Activated CD4-positive, alpha-beta T cell treated with anti-CD3 and anti-CD28 coated beads for 4 hours (primary cell): Measurements from ENCODE around the gene ZNF407.

Experiments used
- DNase-seq, 2 donors: peaks; one replicate each; pipeline ENCODE4 v3.0.0-alpha.2; 2020

Gene ZNF407

DNA sequence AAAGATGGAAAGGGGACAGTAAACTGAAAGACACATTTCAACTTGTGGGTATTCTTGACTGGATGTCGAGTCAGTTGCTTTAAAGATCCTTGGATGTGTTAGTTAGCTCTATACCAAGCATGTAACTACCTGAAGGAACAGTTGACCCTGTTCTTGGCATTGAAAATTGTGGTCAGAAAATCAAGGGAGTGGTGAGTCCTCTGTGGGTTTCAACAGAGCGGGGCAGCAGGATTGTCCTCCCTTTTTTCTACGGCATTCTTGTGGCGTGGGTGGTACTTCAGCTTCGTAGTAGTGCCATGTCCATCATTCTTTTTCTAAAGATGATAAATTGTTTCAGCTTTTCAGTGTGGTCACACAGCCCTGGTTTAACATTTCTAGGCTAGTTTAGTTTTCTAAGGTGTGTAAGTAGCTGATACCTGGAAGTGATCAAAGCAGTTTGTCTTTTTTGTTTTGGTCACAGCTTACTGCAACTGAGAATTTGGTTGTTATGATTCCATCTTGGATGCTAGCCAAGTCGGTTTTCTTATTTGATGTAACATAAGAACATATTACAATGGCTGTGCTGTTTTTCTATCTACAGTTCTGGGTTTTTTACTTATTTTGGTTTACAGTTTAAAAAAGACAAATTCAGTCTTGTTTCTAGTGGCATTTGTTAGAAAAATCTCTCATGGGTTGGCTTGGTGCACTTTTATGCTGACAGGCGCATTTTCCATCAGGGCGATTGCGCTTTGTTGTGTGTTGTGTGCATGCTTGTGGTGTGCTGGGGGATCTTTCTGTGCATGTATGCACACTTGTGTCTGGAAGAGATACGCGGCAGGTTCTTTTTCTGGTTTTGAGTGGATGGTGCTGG, 84.7 kb downstream of the ZNF407 start:
- no peak for DNase-seq

DNA sequence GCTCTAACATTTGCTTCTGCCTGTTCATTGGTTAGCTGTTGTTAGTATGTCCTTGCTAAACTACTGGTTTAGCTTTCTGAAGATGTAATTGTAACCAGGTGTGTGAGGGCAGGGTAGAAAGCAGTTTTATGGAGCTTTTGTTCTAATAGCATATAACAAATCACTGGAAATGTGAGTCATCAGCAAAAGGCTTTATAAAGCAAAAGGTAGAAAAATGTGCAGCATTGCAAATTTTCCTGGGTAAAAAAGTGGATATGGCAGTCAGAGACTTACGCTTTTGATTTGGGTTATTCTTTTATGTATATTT, 85.3 kb downstream of the ZNF407 start:
- no peak for DNase-seq

DNA sequence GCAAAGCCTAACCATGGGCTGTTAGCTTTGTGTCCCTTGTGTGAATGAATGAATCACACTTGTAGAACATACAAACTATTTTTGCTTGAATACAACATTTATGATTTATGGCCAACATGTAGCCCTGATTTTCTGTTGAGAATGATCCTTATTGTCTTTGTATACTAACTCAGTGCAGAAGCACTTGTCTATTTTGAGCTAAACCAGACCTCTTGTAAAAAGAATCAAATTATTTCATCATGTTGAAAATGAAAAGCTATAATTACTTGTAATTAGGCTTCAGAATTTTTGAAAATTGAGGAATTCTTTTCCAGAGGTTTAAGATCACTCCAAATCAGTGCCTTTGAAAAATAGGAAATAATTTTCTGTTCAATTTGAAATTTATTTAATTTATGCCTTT, 85.9 kb downstream of the ZNF407 start:
- DNase-seq = no peak

DNA sequence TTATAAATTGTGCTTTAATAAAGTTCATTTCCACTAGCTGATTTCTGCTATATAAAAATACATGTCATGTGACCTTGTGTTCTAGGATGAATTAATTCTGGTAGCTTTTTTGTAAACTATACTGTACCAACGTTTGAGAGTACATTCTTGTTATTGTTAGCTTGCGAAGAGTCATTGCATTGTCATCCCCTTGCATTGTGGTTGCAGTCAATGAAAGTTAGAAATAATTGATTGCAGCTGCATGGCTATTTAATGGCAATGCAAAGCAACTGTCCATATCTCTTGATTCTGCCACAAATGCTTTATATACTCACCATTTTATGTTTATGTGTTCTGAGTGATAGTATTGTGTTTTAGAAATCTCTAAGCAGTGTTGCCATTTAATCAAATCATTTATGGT, 91.6 kb downstream of the ZNF407 start:
- DNase-seq = no peak

DNA sequence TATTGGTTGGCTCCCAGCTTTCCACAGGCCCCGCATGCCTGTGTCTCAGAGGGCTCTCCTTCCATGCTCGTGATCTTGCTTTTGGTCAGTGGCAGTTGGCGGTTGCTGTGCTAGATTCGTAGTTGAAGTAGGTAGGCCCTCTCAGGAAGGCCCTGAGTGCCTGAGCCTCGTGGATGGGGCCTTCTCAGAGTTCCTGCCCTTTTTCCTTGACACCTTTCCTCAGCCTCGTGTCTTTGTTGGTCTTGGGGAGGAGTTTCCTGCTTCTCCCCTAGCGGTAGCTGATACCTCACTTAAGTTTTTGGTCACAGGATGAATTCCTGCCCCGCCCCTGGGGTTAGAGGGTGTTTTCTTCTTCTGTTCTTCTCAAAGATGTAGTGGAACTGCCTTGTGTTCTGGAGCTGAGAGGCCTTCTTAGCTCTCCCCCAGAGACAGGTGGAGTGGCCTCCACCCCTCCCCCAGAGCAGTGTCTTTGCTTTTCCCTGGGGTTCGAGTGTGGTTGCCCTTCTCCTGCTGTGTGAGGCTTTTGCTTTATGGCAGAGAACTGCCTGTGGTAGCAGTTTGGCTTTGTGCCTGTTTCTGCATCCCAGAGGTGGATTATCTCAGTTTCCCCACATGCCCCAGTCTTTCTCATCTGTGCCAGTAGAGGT, 94.8 kb downstream of the ZNF407 start:
- DNase-seq = no peak

DNA sequence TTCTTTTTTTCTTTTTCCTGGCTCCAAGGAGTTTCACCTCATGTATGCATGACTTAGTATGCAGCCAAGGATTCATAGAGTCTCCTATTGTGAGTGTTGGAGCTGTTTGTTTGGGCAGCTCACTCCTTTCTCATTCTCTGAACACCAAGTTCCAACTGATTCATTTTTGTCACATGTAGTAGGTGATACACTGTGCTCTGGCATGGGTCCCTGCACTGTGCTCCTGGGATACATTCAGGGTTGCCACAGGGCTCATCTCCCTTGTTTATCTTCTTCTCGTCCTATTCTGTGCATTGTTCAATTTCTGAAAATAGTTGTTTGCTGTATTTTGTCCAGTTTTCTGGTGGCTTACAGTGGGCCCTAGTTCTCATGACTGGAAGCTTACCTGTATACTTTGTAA, 96.8 kb downstream of the ZNF407 start:
- DNase-seq = no peak

DNA sequence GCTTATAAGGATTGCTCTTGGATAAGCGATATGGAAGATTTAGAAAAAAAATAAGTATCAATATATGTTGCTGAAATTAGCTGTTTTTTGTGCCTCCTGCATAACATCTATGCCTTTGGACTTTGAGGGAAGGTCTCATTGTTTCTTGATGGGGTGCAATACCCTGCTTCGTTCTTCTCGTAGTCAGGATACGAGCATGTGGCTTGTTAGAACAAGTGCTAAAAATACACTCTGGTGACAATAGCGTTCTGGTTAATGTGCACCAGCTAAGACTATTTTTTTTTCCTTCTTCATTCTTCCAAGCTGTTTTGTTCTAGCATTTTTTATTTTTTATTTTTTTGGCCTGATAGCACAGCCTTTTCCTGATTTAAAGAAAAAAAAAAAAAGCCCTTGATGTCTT, 97.5 kb downstream of the ZNF407 start:
- DNase-seq = no peak

DNA sequence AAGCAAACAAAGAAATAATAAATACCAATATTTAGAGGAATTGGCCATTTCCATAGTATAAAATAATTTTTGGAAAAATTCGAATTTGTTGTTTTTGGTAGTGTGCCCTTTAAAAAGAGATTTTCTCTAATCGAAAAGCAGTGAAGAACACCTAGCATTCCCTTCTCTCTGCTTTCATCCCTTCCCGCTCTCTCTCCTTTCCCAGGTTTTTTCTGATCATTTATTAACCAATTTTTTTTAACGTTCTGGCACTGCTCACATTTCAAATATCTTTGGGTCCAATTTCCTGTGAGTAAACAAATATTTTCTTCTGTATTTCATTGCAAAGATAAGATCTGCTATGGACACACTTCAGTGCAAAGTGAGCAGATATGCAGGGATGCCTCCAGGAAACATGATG, 101.2 kb downstream of the ZNF407 start:
- no peak for DNase-seq

DNA sequence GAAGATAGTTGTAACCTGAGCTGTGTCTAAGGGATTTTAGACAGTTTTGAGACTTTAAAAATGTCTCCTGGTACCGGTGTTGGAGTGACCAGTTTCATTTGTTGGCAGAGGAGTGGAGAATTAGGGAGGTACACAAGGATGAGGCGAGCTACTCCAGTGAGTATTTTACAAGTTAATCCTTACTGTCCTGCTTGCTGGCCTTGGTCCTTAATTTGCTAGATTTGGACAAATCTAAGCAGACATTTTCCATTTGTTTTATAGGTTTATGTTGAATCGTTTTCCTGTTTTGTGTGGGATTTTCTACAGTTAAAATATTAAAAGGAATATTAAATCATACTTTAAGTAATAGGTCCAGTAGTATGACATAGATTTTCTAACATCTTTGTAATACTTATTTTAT, 101.8 kb downstream of the ZNF407 start:
- DNase-seq = no peak

DNA sequence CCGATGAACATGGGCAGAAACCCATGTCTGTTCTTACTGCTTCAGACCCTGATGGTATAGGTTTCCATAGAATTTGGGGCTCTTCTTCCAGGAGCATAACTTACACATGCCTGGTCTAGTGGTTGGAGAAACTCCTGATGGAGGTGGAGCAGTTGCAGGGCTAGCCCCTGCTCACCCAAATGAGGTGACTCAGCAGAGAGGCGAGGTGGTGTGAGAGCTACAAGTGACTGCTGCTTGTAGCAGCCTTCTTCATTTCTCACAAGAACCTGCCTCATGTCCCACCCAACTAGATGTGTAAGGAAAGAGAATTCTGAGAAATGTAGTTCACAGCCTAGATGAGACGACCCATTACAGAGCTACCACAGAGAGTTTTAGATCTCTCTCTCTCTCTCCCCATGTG, 105.3 kb downstream of the ZNF407 start:
- DNase-seq = no peak

DNA sequence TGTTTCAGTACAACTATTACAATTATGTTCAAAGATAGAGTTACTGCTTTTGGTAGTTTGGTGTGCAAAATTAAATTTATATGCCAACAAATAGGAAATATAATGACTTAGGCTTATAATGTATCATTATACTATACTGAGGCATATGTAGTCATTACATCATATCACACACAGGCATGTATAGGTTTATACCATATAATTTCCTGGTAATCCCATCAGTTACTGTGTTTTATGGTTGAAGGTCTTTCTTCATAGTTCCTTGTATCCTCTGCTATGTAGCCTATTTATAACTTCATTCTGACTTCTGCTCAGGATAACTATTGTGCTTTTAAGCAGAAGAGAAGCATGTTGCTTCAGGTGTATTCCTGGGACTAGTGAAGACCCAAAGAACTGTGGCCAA, 110.5 kb downstream of the ZNF407 start:
- DNase-seq = no peak

DNA sequence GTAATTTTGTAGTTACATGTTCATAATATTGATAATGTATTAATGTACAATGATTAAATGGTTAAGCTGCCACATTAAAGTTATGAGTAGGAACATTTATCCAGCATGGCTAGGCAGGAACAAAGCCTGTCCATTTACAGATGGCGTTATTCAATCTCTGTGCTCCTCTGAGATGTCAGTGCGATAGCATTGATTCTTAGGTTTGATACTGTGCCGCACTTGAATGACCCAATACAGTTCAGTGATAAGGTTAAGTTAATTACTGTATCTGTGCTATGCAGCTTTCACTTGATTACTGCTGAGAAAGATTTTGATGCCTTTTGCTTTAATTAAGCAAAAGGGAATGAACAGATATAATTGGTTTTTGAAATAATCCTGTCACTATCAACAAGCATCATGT, 111.8 kb downstream of the ZNF407 start:
- DNase-seq = no peak

DNA sequence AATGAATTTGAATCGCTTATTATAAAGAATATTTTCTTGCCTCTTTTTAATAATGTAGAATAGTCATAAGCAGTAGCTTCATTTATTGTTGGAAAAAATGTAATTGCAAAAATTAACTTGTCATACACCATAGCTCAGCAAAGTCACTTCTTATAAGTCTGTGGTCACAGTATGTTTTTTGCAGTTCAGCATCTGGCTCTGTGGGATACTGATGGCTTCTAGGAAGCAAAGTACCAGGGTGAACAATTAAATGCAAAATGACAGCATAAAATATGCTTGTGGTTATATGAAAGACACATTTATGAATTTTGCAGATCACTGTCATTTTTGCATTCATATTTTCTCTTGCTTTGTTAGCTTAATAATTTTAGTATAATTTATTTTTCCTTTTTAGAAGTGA, 116.5 kb downstream of the ZNF407 start:
- no peak for DNase-seq

DNA sequence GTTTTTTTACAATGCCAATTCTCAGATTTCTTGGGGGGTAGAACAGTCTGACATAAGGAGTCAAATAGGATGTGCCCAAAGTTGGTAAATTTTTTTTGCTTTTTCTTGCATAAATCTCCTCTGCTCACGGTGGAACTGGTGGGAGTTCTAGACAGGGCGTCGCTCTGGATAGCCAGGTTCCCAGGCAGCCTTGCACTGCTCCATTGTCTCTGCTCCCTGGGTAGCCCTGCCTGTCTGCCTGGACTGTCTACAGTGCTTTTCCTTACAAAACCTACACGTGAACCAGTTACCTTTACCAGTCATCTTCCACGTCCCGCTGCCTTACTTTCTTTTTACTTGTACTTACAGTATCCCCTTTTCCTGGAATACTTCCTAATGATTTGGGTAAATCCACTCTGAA, 117.1 kb downstream of the ZNF407 start:
- no peak for DNase-seq

DNA sequence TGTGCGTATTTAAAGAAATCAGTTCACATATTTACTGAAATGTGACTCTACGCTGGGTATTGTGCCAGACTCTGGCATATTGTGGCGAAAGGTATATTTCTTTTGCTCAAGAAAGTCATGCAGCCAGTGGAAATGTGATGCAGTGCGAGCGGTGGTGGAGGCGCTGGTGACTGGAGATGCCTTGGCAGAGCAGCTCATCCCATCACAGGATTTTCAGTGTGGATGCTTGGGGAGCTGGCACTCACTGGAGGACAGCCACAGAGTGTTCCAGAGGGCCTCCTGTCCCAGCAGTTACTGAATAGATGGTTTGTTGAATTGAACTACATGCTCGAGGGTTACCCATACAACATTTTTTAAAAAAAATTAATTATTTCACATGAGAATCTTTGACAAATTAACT, 117.6 kb downstream of the ZNF407 start:
- no peak for DNase-seq

DNA sequence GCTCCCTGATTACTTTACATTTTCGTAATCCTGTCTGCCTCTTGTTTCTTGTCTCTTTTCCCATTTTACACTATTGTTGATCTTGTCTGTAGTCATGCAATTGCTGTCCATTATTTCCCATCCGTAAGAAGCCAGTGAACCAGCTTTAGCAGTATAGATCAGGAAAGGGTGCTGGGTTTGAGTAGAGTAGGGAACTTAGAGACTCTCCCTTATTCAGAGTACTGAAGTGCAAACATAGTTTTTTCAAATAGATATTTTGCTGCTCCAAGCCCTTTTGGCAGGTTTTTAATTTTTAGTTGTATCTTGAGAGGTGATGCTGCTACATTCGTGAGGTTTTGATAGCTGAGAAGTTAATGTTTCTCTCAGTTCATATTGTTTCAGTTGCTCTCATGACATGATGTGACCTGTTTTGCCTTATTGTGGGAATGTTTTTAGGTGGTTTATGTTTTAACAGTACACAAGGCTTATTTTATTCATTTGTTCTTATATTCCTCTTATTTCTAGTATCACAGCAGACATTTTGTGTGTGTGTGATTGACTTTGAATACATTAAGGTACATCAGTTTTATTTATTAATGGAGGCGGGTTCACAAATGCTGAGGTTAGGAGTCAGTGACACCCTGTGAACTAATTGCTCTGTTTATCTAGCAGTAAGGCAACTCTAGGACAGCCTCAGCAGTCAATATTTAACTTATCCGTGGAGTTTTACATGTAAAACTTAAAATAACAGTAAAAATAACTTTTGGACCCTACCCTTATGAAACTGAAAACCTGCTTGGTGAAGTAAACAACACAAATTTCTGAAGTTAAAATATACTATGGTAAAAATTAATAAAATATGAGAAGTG, 118.4 kb downstream of the ZNF407 start:
- no peak for DNase-seq

DNA sequence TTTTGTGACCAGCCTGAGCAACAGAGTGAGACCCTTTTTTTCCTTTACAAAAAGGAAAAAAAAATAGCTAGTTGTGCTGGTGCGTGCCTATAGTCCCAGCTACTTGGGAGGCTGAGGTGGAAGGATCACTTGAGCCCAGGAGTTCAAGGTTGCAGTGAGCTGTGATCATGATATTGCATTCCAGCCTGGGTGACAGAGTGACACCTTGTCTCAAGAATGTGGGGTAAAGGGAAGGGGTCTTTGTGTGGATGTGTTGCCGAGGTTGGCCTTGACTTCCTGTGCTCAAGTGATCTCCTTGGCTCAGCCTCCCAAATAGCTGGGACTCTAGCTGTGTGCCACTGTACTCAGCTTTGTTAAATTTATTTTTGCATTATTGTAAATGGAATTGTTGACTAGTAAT, 120.6 kb downstream of the ZNF407 start:
- DNase-seq = no peak

DNA sequence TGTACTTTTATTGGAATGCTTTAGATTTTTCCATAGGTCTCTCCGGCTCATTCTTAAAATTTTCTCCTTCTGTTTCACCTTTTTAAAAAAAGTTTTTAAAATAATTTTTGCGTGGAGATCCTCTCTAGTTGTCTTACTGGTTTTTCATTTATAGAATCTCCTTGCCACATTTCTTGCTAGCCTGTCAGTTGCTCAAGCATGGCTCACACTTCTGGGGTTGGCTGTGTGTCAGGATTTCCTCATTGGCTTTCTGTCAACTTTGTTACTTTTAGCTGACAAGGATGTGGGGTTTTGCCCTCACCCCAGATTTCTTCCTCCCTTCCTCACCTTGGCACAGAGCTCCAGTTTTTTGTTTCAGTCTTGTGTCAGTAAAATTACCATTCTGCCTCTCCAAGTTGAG, 124.6 kb downstream of the ZNF407 start:
- DNase-seq = no peak

DNA sequence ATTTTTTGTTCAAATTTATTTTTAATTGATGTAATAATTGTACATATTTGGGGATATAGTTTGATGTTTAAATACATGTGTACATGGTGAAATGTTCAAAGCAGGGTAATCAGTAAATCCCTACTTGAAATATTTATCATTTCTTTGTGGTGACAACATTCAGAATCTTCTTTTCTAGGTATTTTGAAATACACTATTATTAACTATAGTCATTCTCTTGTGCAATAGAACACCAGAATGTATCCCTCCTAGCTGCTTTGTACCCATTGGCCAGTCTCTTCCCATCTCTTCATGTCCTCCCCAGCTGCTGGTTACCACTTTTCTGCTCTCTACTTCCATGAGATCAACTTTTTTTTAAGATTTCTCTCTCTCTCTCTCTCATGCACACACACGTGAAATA, 126.5 kb downstream of the ZNF407 start:
- DNase-seq = no peak

DNA sequence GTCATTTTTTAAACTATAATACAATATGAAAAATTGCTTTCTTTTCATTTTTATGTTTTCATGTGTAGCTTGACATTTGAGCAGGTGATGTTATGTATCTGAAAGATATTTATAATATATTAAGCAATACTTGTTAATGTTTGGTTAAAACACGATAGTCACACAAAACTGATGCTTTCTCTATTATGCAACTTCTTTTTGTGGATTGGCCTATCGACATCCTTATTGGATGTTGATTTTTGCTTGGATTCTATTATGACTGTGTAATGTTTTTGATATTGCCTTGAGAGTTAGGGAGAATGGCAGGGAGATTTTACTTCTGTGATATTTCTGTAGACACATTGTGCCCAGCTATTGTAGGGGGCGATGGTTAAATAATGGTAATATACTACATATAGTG, 128.0 kb downstream of the ZNF407 start:
- no peak for DNase-seq

DNA sequence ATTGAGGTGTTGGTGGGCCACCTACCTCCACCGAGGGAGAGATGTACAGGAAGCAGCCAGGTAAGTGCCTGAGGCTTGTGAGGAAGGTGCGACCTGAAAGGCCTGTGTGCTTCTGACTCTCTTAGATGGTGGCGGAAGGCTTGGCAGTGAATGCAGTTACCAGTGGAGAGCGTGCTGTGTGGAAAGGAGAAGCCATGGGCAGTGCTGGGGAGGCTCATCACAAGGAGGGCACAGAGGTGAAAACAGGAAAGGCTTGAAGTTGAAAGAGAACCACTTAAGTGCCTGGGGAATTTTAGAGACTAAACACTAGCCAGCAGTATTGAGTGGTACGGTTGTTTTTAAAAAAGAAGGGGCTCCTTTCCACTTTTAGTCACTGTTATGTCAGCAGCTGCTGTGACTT, 130.9 kb downstream of the ZNF407 start:
- no peak for DNase-seq

DNA sequence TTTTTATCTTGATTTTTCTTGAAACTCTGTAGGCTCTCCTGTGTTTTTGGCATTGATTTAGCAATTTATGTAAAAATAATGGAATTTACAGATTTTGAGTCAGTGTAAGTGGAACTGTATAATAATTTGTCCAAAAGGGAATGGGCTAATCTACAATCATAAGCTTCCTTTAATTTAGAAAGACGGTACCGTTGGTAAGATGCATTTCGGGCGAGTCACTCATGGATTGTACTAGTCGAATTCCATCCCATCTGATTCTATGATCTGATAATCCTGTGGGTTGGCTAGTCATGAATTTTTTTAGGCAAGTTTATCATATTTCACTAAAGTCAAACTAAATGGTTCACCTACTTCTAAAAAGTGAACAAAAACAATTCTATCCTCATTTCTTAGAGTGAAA, 133.4 kb downstream of the ZNF407 start:
- no peak for DNase-seq

DNA sequence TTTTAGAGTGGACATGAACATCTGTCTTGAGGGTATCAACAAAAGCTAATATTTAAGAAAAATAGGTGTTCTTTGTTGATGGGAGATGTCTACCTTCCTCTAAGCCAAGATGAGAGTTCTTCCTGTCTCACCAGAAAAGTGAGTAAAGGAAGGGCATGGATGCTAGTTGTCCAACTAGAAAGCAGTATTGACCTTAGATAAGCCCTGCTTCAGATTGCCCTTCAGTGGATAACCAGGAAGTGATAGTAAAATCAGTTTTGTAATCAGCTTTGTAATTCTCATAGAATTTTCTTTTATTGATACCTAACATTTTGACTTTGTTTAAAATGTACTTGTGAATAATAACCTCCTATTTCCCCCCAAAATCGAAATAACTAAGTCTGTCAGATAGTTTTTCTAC, 134.7 kb downstream of the ZNF407 start:
- no peak for DNase-seq

DNA sequence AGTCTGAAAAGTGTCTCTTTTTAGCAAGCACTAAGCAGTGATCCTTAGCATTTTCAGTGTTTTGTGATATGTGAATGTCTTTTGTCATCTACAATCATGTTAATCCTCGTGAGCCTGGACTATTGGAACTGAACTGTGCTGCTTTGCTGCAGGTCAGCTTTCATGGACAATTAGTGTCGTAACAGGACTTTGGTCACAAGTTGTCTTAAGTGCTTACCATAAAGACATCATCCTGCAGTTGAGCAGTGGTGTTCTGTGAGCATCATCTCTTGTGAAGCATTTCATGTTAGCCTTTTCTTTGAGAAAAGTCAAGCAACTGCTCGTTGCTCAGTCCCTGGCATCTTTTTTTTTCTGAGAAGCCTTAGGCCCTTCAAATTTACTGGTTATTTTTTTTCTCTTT, 135.9 kb downstream of the ZNF407 start:
- no peak for DNase-seq
